ENCODE results near the gene MAP3K15. TPM values are rescaled to one million over a fixed set of nuclear protein-coding genes. Genes with fewer than 3 reads are reported as not detected.
"Not testable (repeated sequence)": the region's sequence is repeated elsewhere in the genome, so short reads cannot be mapped to it uniquely, and the experiment has no call there.

Gene MAP3K15
- total RNA-seq, 6 donors from 2014 or later: 0.44 to 5.2 (median 1.4) TPM

- Histone ChIP-seq H3K9me3 (no peaks in the 10 kb centered on the region), H3K27ac (no peak overlapping the region), H3K4me3 (no peak overlapping the region), H3K4me1 (no peaks in the 10 kb centered on the region), H3K27me3 (no peaks in the 10 kb centered on the region), H3K36me3 (no peaks in the 10 kb centered on the region)
- DNase-seq: no peak
- TF ChIP-seq CTCF (IDR thresholded peaks at IDR 0.05) (no peak), POLR2AphosphoS5 (IDR thresholded peaks at IDR 0.05) (no peak), EP300 (IDR thresholded peaks at IDR 0.05) (no peak), POLR2A (IDR thresholded peaks at IDR 0.05) (no peak)
- no peak for ATAC-seq (ENCODE audit: low FRiP score in 2 of 2)
- 60 to 85% methylated on average over 1 of the region's 1 CpG for WGBS, 2 donors
These were observed 52.4 kb downstream of the MAP3K15 start for GRCh38 chrX:19462879-19463278.

- H3K4me3 ChIP-seq: no peak overlapping the region
- no peaks in the 10 kb centered on the region for H3K9me3 ChIP-seq
- H3K36me3 ChIP-seq: no peaks in the 10 kb centered on the region
- DNase-seq: no peak
- H3K4me1 ChIP-seq: no peaks in the 10 kb centered on the region
- TF ChIP-seq POLR2A (IDR thresholded peaks at IDR 0.05) (no peak), CTCF (IDR thresholded peaks at IDR 0.05) (no peak), EP300 (IDR thresholded peaks at IDR 0.05) (no peak)
- H3K27me3 ChIP-seq: no peaks in the 10 kb centered on the region
- 85 to 92% methylated on average over 2 of the region's 2 CpGs for WGBS, 2 donors
- no peak for ATAC-seq (ENCODE audit: low FRiP score in 2 of 2)
- H3K27ac ChIP-seq: no peak overlapping the region
These were observed 53.1 kb downstream of the MAP3K15 start for GRCh38 chrX:19462231-19462630.

- ATAC-seq (ENCODE audit: low FRiP score in 2 of 2) (no peak), DNase-seq (no peak)
- Histone ChIP-seq H3K4me3 (no peak overlapping the region), H3K27ac (no peak overlapping the region), H3K9me3 (no peaks in the 10 kb centered on the region), H3K4me1 (no peaks in the 10 kb centered on the region), H3K36me3 (no peaks in the 10 kb centered on the region), H3K27me3 (no peaks in the 10 kb centered on the region)
- WGBS, 2 donors: 75 to 91% methylated on average over 4 of the region's 4 CpGs
- TF ChIP-seq POLR2AphosphoS5 (IDR thresholded peaks at IDR 0.05) (no peak), CTCF (IDR thresholded peaks at IDR 0.05) (no peak), POLR2A (IDR thresholded peaks at IDR 0.05) (no peak), EP300 (IDR thresholded peaks at IDR 0.05) (no peak)
These were observed 57.6 kb downstream of the MAP3K15 start for GRCh38 chrX:19457662-19458061.

- Histone ChIP-seq H3K4me1 (no peaks in the 10 kb centered on the region), H3K27me3 (no peaks in the 10 kb centered on the region), H3K36me3 (no peaks in the 10 kb centered on the region), H3K9me3 (no peaks in the 10 kb centered on the region), H3K27ac (no peak overlapping the region), H3K4me3 (no peak overlapping the region)
- DNase-seq (no peak), ATAC-seq (ENCODE audit: low FRiP score in 2 of 2) (no peak)
- TF ChIP-seq CTCF (IDR thresholded peaks at IDR 0.05): no peak
- 0 to 73% methylated on average over 1 to 7 of the region's 7 CpGs for WGBS, 2 donors
These were observed 67.2 kb downstream of the MAP3K15 start for GRCh38 chrX:19448077-19448476.

- H3K36me3 ChIP-seq: no peaks in the 10 kb centered on the region
- H3K4me3 ChIP-seq: no peak overlapping the region
- no peaks in the 10 kb centered on the region for H3K4me1 ChIP-seq
- H3K9me3 ChIP-seq: no peaks in the 10 kb centered on the region
- no peak overlapping the region for H3K27ac ChIP-seq
- DNase-seq (no peak), ATAC-seq (ENCODE audit: low FRiP score in 2 of 2) (no peak)
- WGBS, 2 donors: 50 to 73% methylated on average over 4 of the region's 4 CpGs
- no peaks in the 10 kb centered on the region for H3K27me3 ChIP-seq
- TF ChIP-seq CTCF (IDR thresholded peaks at IDR 0.05) (no peak), POLR2AphosphoS5 (IDR thresholded peaks at IDR 0.05) (no peak), EP300 (IDR thresholded peaks at IDR 0.05) (no peak)
These were observed 68.9 kb downstream of the MAP3K15 start for GRCh38 chrX:19446397-19446796.

- not testable (repeated sequence) for H3K9me3 ChIP-seq; H3K4me3 ChIP-seq; H3K27ac ChIP-seq; ATAC-seq (ENCODE audit: low FRiP score in 2 of 2); H3K27me3 ChIP-seq; DNase-seq; H3K36me3 ChIP-seq; H3K4me1 ChIP-seq
- 80 to 82% methylated on average over 10 of the region's 10 CpGs for WGBS, 2 donors
These were observed 69.5 kb downstream of the MAP3K15 start for GRCh38 chrX:19445772-19446171.

Measured in upper lobe of left lung (tissue), 6 donors.